ENCODE data around the gene NAV2. TPM values are rescaled to one million over a fixed set of nuclear protein-coding genes. Genes with fewer than 3 reads are reported as not detected.

NAV2 gene
- total RNA-seq, 4 donors from 2014 or later: 19.2 to 34.7 (median 25.8) TPM

- peaks cover 0 to 51% (median 0%) of the 10 kb centered on the region in 3 donors for H3K36me3 ChIP-seq
Measured at GRCh38 chr11:19938866-19939265, 226.2 kb downstream of the NAV2 start.

GRCh38 chr11:19939415-19939929 lies 226.8 kb downstream of the NAV2 start:
- no peak for TF ChIP-seq POLR2A (IDR thresholded peaks at IDR 0.05)
- TF ChIP-seq EP300 (IDR thresholded peaks at IDR 0.05): no peak
- no peak for TF ChIP-seq CTCF (IDR thresholded peaks at IDR 0.05)
- WGBS, 2 donors: 91 to 96% methylated on average over 9 of the region's 9 CpGs
- no peaks in the 10 kb centered on the region for H3K27me3 ChIP-seq
- no peak overlapping the region for H3K27ac ChIP-seq
- peaks cover 0 to 10% (median 0%) of the 10 kb centered on the region in 4 donors for H3K4me1 ChIP-seq
- DNase-seq (ENCODE audit: low spot score in 2 of 2): no peak
- H3K4me3 ChIP-seq: no peak overlapping the region
- H3K36me3 ChIP-seq: peaks cover 0 to 45% (median 0%) of the 10 kb centered on the region in 3 donors
- no peaks in the 10 kb centered on the region for H3K9me3 ChIP-seq

More at GRCh38 chr11:19938866-19939265, 226.2 kb downstream of the NAV2 start:
- 78 to 88% methylated on average over 4 of the region's 4 CpGs for WGBS, 2 donors
- TF ChIP-seq EP300 (IDR thresholded peaks at IDR 0.05) (no peak), CTCF (IDR thresholded peaks at IDR 0.05) (no peak), POLR2A (IDR thresholded peaks at IDR 0.05) (no peak)
- H3K4me1 ChIP-seq: peaks cover 0 to 10% (median 0%) of the 10 kb centered on the region in 4 donors
- H3K27ac ChIP-seq: no peak overlapping the region
- H3K27me3 ChIP-seq: no peaks in the 10 kb centered on the region
- H3K9me3 ChIP-seq: no peaks in the 10 kb centered on the region
- H3K4me3 ChIP-seq: no peak overlapping the region
- DNase-seq (ENCODE audit: low spot score in 2 of 2): no peak

GRCh38 chr11:19940831-19941230 lies 228.2 kb downstream of the NAV2 start:
- Histone ChIP-seq H3K4me1 (no peaks in the 10 kb centered on the region), H3K36me3 (peaks cover 0 to 46% (median 0%) of the 10 kb centered on the region in 3 donors), H3K9me3 (no peaks in the 10 kb centered on the region), H3K4me3 (no peak overlapping the region), H3K27ac (no peak overlapping the region), H3K27me3 (no peaks in the 10 kb centered on the region)
- no peak for DNase-seq (ENCODE audit: low spot score in 2 of 2)
- WGBS, 2 donors: 81 to 87% methylated on average over 6 of the region's 6 CpGs
- TF ChIP-seq EP300 (IDR thresholded peaks at IDR 0.05) (no peak), POLR2A (IDR thresholded peaks at IDR 0.05) (no peak), CTCF (IDR thresholded peaks at IDR 0.05) (no peak)

- peaks cover 0 to 53% (median 0%) of the 10 kb centered on the region in 3 donors for H3K36me3 ChIP-seq
- 71 to 84% methylated on average over 1 of the region's 1 CpG for whole genome bisulfite sequencing, 2 donors
Measured at GRCh38 chr11:19946681-19947080, 234.0 kb downstream of the NAV2 start.

More at GRCh38 chr11:19946681-19947080, 234.0 kb downstream of the NAV2 start:
- H3K27ac ChIP-seq: no peak overlapping the region
- no peak overlapping the region for H3K4me3 ChIP-seq
- H3K4me1 ChIP-seq: peaks cover 0 to 2% (median 1%) of the 10 kb centered on the region in 4 donors
- no peaks in the 10 kb centered on the region for H3K9me3 ChIP-seq
- H3K27me3 ChIP-seq: no peaks in the 10 kb centered on the region
- TF ChIP-seq CTCF (IDR thresholded peaks at IDR 0.05) (no peak), POLR2A (IDR thresholded peaks at IDR 0.05) (no peak), EP300 (IDR thresholded peaks at IDR 0.05) (no peak)
- no peak for DNase-seq (ENCODE audit: low spot score in 2 of 2)
